Embryonic facial prominence (tissue), 1 donor: ENCODE results near the gene CERKL.

Experiments used
- DNase-seq: peaks from one replicate; pipeline ENCODE4 v3.0.0-alpha.2; 2016; ENCODE audit errors: extremely low spot score

The CERKL gene

DNA sequence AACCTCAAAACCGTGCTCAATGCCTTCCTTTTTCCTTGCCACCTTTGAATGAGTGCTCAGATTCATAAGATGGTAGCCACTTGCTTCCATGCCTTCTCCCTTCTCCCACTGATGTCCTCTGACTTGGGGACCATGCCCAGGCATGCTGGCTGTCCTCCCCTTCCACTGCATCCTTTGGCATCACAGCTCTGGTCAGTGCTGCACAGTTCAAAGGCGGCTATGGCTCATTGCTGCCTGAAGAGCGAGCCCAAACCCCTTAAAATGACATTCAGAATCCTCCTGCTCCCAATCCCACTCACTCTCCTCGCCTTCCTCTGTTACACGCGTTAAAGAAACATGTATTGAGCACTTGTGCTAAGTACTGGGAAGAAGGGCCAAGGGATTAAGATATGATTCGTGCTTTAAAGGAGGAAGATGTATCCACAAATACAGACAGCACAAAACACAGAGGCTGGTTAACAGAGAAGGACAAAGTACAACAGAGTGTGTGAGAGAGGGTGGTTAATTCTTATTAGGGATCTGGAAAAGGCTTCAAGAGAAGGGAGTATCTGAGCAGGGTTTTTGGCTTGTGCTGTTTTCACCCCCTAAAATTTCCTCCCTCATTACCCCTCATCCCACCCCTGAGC, 81.8 kb downstream of the CERKL start:
- no peak for DNase-seq

DNA sequence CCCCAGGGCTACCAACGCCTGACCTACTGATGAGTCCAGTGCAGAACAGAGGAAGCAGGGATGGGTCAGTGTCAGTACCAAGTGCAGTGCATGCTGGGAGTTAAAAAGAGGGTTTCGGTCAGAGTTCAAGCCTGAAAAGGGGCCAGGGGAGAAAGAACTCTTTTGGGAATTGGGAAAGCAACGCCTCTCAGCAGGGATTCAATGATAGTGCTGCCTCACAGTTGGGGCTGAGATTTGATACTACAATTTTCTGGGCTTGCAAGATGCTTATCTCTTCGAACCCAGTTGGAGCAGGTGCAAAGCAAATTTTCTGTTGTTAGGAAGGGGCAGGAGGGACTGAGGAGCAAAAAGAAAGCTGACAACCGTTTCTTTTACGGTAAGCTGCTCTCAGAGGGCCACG, 82.6 kb downstream of the CERKL start:
- DNase-seq = no peak

DNA sequence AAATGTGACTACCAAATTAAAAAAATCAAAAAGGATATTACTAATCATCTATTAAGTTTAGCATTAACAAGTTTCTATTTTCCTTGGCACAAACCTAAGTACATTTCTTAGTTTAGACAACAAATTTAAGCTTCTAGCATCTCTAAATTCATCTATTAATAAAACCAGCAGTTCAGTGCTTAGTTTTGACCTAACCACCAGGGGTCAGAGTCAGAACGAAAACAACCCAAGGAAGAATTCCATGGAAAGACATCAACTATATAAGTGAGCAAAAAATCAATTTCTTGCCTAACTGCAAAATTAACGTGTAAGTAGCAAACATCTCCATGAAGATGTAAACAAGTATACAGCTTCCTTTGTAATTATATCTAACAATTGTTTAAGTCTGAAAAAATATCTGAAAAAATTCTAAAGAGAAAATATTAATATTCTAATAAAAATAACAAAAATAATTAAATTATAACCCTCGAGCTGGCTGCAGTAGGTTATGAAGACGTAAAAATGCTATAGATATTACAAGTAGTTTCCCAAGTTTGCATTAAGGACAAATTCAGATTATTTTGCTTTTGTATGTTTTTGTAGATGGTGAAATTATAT, 83.7 kb downstream of the CERKL start:
- no peak for DNase-seq

DNA sequence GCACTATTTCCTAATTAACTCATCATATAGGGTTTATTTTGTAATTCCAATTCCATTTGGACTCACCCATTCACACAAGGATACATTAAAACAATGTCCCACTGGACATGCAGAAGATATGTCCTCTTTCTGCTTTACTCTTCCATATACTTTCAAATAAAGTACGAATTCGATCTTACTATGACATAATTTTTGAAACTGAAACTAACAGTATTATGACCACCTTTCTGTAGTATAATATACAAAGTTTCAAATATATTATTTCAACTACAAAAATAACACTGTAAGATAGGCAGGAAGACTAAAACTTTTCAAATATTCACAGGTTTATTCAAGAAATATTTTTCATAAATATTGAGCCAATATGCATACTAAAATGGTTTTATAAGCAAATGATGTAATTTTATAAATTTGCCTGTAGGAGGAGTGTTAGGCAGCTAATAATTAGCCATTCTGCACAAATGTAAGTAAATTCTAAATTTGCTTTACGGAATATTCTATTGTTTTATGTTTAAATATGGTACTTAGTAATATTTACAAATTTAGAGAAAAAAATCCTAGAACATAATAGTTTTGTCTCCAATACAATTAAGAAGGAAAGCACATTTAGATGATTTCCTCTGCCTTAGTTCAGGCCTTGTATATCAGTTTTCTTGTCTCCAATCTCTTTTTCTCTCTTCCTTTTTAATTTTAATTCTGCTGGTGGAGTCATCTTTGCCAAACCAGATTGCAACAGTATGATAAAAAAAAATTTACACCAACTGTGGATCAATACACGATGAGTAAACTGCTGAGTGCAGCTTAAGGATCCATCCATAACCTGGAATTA, 85.9 kb downstream of the CERKL start:
- no peak for DNase-seq

DNA sequence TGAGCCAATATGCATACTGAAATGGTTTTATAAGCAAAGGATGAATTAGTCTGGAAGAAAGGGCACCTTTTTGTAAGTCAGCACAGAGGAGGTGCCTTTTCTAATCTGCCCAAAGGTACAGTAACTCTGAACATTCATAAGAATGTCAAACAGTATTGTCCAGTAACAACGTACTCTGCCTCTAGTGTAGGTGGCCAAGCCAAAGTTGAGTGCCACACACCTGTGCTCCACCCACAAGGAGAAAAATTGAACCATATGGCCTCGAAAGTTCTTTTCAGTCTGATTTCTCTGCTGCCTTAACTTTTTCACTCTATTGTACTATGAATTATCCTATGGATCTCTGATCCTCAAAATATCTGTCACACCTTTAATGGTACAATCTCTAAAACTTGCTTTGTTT, 86.8 kb downstream of the CERKL start:
- no peak for DNase-seq

DNA sequence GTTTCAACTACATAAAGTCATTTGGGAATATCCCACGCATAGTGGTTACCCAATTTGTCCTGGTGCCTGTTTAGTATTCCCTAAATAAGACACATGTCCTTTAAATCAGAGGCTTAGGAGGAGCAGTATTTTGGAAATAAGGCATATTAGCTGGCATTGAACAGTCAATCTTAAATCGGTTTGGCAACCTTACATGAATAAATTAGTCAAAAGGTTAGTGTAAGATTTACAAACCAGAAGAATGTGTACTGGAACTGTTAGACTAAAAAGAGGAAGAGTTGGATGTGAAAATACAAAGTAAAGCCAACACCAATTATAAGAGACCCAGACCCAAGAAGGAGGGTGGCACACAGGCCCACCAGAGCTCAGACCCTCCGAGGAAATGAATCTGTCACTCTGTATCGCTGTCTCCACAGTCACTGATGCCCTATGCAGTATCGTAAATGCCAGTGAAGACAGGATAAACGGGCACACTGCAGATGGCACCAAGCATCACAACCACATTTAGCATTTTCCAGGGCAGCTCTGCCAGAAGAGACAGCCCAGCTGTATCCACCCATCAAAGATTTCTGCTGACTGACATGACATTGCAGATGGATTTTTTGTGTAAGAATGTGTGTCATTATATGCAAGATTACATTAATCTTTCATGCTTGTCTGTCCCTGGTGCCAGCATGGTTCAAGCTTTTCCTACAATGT, 90.4 kb downstream of the CERKL start:
- DNase-seq = no peak

DNA sequence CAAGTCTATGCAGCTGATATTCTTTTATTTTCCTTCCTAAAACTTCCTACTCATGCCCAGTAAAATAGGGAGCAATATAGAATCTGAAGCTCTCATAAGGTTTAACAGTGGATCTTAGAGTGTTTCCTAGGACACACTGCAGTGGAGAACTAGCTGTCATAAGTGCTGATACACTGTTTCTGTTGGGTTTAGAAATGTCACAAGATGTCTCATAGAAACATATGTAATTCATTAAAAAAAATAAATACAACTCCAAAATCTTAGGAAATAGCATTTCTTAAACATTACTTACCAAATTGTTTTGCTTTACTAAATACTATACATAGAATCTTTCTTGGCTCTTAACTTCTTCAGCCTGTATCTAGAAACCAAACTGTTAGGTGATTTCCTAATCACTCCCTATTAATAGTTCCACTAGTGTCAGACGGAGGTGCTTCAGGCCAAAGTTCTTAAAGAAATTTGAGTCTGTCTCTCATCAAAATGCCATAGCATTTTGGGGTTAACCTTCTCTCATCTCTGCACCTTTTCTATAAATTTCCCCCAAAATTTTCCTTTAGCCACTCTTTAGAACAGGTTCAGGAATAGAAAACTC, 93.7 kb downstream of the CERKL start:
- DNase-seq = no peak

DNA sequence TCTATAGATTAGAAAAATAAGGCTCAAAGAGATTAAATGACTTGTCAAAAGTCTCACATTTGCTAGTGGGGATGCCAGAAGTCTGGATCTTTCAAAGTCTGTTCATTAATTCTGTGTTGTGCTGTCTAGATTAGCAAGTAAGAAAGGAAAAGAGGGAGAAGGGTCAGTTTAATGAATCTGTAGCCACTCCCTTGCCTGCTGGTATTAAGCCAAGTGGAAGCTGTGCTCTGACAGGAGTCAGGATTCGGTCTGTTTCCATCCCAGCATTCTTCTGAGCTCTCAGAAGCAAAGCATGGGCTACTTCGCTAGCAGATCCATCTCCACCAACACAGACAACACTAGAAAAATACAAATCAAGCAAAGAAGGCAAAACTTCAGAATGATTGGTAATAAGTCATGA, 98.5 kb downstream of the CERKL start:
- DNase-seq = no peak

DNA sequence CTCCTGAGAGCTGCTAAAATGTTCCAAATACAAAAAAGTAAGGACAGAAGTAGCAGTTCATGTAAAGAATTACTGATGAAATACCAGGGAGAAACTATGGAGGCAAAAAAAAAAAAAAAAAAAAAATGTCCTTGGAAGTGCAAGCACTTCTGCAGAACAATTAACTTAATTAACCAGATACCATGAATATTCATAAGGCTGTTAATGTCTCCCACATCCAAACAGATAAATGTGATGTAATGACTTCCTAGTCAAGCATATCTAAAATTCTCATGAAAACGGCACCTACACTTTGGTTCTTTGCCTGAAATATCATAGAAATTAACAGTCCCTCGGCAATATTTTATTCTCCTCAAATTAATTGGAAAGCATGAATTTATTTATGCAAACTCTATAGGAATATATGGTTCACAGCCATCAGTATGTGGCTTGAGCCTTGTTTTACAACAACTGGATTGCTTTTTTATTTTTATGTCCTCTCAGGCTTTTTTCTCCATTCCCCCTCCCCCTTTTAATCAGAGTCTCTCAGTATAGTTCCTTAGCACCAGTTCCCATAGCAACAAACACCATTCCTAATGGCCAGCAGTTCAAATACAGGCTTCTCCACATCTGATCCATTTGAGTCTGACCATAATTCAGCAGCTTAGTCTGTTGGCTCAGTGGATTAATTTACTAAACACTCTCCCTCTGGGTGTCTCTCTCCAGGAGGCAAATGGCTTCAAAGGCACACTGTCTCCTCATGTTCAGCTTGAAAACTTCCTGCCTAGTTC, 102.7 kb downstream of the CERKL start:
- DNase-seq = no peak

DNA sequence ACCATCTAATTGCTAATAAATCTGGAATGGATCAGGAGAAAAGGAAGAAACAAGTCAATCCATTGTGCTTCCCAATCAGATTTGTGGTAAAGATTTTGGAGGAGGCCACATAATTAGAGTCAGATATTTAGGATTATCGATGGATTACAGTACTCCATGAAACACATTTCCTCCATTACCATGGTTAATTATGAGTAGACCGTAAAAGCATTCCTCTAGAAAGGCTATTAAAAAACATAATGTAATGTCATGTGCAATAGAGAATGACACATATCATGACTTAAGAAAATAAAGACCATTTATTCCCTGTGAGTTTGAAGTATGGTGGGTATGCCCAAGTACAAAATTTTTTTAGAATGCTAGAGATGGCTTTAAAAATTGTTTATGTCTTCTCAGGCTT, 103.7 kb downstream of the CERKL start:
- no peak for DNase-seq

DNA sequence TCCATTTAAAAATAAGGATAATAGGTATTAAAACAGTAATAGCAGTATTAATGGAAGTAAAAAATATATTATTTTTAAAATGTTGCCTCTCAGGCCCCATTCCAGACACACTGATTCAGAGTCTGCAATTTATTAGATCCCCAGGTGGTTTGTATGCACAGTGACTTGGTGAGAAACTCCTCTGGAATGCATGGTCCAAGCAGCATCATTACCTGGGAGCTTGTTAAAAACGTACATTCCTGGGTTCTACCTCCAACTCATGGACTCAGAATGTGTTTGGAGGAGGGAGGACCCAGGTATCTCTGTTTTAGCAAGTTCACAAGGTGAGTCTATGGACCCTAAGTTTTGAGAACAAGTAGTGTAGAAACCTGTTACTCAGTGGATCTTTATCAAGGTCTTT, 104.1 kb downstream of the CERKL start:
- no peak for DNase-seq

DNA sequence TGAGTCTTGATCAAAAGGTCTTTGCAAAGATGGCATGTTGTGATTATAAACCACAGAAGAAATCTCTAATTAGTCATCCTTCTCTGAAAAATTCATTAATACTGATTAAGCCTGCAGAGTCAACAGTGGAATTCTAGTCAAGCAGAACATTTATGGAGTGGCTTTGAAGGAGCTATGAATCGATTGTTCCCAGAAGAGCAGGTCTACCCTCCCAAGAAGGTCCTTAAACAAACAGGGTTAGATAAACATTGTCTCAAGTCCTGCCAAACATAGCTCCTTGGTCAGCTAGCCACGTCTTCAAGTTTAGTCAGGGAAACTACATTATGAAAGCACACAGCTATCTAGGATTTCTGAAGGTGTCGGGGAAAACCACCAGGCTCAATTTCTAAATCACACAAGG, 110.8 kb downstream of the CERKL start:
- DNase-seq = no peak

DNA sequence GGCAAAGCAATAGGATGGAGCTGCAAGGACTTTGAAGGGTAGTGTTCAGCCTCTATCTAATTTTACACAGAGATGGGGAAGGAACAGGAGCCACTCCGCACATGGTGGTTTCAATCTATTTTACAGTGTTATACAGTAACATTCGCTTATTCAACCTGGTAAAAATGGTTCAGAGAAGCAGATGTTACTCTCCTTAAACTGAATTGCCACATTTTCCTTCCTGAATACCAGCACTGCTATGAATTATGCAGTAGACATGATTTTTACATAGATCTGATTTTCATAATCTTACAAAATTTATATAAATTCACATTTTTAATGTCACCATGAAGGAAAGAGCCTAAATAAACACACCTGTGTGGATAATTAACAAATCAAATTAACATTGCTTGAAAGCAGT, 114.7 kb downstream of the CERKL start:
- DNase-seq = no peak

DNA sequence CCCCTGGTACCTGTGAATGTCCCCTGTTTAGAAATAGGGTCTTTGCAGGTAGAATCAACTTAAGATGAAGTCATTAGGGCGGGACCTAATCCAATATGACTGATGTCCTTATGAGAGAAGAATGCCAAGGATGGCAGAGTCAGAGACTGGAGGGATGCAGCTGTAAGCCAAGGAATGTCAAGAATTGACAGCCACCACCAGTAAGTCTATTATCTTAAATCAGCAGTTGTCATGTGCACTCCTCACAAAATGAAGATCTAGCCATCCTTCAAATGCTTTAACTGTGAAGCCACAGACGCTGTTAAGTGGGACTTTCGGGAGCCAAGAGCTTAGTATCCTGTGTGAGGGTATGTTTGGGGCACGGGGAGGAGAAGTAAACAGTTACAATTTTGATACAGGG, 116.5 kb downstream of the CERKL start:
- no peak for DNase-seq

DNA sequence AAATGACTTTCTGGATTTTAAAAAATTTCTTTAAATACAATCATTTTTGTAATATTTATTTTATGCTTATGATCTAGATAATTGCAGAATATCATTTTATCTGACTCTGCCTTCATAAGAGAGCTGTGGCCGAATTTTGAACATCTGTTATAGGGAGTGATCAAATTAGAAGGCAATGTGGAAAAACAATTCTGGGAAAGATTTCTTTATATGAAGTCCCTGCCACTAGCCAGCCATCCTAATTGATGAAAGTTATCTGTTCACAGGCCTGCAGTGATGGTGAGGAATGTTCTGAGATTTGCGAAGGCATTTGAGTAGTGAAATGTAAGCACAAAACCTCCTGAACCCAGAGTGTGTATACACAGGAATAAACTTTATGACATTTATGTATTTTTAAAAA, 120.2 kb downstream of the CERKL start:
- no peak for DNase-seq

DNA sequence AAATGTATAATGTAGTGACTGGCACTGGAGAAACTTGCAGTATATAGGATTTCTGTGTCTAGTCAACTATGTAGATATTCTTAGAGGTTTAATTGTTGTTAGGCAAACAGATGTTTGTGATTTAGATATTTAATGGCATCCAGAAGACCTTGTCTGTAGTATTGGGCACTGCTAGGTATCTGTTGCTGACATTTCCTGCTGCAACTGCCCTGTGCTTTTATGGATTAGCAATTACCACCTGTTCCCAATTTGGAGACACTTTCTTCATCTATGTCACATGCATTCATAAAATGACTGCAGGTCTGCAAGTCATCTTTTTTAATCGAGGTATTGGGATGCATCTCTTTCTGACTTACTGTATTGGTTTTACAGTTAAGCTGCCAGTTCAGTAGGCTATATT, 128.5 kb downstream of the CERKL start:
- no peak for DNase-seq

DNA sequence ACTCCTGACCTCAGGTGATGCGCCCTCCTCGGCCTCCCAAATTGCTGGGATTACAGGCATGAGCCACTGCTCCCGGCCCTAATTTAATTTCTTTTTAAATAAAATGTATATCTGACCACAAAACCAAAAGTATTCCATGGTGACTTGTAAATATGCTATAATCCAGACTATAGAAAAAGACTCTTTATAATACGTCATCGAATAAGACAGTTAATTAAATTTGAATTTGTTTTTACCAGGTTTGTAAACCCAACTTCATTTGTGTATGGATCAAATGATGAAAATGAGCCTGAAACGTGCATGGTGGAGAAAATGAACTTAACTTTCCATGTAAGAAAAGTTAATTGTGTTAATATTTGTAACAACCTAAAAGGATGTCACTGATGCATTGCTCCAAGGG, 129.8 kb downstream of the CERKL start:
- DNase-seq = no peak

DNA sequence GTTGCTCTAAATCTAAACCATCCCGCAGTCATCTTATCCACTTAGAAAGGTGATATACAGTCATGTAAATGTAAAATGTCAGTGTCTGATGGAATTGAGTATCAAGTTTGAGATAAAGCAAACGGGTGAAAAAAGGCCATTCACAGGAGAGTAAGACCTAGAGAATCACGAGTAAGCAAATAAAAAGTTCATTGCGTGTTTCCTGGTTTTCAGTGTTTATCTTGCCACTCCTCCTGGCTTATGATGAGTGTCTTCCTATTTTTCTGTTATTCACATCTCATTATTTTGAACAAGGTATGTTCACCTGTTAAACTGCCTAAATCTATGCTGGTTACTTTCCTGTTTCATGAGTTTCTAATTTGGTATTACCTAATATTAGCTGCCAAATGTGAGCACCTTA, 130.9 kb downstream of the CERKL start:
- DNase-seq = no peak

DNA sequence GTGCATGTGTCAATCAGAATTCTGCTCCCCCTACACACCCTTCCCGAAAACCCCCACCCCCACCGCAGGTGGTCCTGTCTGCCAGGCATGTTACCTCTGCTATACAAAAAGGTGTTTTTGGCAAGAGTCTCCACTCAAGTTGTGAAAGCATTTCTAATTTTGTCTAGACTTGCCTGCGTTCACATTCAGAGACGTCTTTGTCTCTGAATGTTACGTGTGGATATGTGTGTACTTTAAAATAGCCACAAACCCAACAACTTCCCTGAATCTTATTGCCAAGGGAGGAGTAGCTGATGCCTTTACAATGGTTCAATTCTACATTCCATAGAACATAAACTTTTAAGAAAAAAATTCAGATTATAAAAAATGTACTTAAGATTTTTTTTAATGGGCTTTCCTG, 133.1 kb downstream of the CERKL start:
- DNase-seq = no peak

DNA sequence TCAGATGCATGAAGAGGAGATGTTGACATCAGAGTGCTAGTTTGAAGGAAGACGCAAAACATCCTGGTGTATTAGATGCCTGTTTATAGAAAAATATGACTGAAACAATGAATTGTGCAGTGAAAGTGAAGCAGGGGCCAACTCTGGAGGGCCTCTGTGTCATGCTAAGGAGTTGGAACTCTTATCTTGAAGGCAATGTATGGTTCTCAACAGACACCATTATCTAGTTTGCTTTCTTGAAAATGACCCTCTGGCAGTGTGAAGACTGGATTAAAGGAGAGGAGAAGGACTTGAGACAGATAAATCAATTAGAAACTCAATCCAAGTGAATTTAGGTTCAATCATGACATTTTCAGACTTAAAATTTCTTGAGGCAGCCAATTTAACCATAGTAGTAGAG, 136.7 kb downstream of the CERKL start:
- DNase-seq = no peak

DNA sequence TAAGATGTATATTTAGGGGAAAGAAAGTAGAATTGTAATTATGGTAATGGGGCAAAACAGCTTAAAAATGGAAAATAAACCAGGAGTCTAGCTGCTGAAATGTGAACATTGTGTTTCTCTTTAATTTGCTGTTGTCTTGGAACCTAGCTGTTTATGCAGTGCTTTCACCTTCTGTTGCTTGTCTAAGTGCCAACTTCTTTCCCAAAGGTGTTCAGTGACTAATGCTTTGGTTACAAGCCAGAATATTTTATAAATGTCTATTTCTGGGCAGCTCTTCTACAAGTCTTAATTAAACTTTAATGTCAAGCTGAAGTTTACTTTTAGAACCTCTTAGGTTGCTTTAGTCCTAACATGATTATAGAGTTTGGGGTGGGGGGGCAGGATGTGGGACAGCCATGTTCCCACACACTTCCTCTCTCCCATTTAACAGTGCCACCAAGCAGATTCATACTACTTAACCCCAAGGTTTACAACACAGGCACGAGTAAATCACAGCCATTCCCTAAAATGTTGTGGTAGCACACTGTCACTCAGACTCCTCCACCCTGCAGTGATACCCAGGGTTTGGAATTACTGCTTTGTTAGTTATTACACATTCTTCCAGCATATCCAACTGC, 139.1 kb downstream of the CERKL start:
- DNase-seq = no peak
